NB4 (cell line): ENCODE measurements around the gene NCAM2.

Experiments used
- DNase-seq: peaks from one replicate; pipeline ENCODE4 v3.0.0; 2010; ENCODE audit warnings: low read depth
- H3K4me3 ChIP-seq: one replicate; pipeline ENCODE4 v1.5.1; 2011; ENCODE audit warnings: mild to moderate bottlenecking, low read depth, low read length, moderate library complexity
- MYC ChIP-seq: IDR thresholded peaks from 2 replicates; pipeline ENCODE4 v1.6.1; 2011; ENCODE audit warnings: low read depth, low read length
- POLR2A ChIP-seq: IDR thresholded peaks from 2 replicates; pipeline ENCODE4 v1.6.1; 2011; ENCODE audit warnings: mild to moderate bottlenecking; ENCODE audit not compliant: insufficient read length; ENCODE audit errors: extremely low read depth
- TF ChIP-seq, protein P1 (sequence below): IDR thresholded peaks from one replicate; pipeline ENCODE4 v1.5.1; 2012; ENCODE audit warnings: low read depth, low read length
- TF ChIP-seq, protein P2 (sequence below): IDR thresholded peaks from 2 replicates; pipeline ENCODE4 v1.6.1; 2011; ENCODE audit warnings: low read depth, low read length

Gene NCAM2

DNA sequence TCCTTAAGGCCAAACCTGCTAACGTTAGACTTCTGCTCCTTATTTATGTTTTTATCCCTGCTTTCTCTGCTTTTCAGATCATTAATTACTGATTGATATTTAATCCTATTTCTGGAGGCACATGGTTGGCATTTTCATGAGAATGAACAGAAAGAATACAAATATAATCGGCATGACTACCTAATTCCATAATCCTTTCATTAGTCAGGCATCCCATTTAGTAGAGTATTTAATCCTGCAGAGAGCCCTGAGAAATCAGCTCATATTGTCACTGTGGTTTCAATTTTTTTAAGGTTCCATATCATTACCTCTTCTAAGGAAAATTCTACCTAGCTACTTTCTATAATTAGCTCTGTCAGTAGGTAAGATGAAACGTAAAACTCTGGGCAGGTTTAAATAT lies 238.8 kb downstream of the NCAM2 start:
- DNase-seq: no peak
- TF ChIP-seq POLR2A: no peak
- TF ChIP-seq, protein P1, sequence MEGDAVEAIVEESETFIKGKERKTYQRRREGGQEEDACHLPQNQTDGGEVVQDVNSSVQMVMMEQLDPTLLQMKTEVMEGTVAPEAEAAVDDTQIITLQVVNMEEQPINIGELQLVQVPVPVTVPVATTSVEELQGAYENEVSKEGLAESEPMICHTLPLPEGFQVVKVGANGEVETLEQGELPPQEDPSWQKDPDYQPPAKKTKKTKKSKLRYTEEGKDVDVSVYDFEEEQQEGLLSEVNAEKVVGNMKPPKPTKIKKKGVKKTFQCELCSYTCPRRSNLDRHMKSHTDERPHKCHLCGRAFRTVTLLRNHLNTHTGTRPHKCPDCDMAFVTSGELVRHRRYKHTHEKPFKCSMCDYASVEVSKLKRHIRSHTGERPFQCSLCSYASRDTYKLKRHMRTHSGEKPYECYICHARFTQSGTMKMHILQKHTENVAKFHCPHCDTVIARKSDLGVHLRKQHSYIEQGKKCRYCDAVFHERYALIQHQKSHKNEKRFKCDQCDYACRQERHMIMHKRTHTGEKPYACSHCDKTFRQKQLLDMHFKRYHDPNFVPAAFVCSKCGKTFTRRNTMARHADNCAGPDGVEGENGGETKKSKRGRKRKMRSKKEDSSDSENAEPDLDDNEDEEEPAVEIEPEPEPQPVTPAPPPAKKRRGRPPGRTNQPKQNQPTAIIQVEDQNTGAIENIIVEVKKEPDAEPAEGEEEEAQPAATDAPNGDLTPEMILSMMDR: no peak
- TF ChIP-seq MYC: no peak
- TF ChIP-seq, protein P2, sequence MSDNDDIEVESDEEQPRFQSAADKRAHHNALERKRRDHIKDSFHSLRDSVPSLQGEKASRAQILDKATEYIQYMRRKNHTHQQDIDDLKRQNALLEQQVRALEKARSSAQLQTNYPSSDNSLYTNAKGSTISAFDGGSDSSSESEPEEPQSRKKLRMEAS: no peak
- no peak overlapping the region for H3K4me3 ChIP-seq

DNA sequence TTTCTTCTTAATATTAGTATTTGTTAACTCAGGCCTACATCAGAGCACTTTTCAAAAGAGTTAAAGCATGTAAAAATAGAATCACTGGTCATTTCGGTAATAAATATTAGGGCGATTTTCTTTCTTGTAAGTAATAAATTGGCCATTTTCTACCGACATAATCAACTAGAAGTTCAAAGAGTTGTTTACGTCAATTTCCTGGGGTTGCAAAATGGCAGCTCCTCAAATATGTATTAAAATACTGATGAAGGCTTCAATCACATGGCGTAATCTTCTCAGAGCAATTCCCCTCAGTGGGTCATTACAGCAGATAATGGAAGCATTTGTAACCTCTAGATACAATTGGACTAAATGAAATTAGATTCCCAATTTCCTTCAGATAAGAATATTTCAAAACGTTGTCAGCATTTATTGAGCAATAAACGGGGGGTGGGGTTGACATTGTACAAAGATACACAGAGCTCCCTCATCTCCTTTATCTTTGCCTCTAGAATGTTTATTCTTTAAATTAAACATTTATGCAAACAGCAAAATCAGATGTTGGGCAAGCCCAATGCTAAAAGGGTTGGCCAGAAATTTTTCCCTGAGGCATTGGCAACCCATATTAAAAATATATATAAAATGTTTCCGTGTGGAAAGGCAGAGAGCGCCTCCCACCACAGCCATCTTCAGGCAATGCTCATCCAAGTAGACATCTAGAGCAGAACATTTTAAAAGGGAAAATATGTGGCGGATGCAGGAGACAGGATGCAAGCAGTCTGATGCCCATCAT lies 240.6 kb downstream of the NCAM2 start:
- DNase-seq: no peak
- no peak overlapping the region for H3K4me3 ChIP-seq
- TF ChIP-seq, protein P1: no peak
- no peak for TF ChIP-seq POLR2A
- TF ChIP-seq, protein P2: no peak
- TF ChIP-seq MYC: no peak

DNA sequence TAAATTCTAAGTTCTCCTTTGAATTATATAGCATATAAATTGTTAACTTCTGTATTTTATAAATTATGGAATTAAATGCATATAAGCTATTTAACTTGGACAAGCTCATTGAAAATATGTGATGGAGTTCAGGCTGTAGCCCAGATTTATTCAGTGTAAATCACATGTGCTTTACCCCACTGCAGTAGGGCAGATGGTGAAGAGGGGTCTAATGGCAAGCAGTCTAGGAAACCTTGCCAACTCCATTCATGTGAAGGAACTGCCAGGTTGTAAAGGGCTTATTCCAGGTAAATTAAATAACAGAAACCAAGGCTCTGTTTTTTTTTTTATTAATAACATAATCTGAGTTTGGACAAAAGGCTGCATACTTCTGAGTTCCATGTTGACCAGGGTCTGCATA lies 243.2 kb downstream of the NCAM2 start:
- H3K4me3 ChIP-seq: no peak overlapping the region
- DNase-seq: no peak
- TF ChIP-seq, protein P2: no peak
- no peak for TF ChIP-seq MYC
- no peak for TF ChIP-seq POLR2A
- TF ChIP-seq, protein P1: no peak

DNA sequence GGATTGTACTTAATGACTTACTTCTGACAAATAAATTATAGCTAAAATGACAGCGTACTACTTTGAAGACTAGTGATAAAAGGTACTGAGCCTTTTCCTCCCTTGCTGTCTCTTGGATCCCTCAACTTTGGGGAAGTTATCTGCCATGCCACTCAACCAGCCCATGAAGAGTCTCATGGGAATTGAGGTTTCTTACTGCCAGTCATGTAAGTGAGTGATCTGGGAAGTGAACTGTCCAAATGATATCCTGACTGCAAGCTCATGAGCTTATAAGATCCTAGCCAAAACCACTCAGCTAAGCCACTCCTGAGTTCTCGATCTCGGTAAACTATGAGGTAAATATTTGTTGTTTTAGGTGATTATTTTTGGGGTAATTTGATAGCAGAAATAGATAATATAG lies 247.8 kb downstream of the NCAM2 start:
- TF ChIP-seq, protein P1: no peak
- TF ChIP-seq MYC (no peak), POLR2A (no peak)
- TF ChIP-seq, protein P2: no peak
- DNase-seq: peak; percentile 79
- no peak overlapping the region for H3K4me3 ChIP-seq

DNA sequence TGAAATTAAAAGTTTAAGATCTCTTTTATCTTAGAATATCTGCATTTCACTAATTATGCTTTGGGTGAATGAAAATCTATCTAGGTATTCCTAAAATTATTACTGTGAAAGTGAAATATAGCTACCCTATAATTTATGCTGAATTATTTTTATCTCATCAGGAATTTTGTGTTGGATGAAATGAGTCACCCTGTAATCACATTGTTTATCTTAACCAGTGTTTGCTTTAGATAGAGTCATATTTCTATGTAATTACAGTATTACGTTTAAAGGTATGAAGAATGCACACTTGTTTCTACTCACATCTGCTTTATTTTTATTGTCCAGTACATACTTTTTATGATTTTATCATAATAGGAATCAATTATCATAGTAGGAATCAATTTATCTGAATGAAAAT lies 249.2 kb downstream of the NCAM2 start:
- TF ChIP-seq, protein P1: no peak
- no peak for TF ChIP-seq POLR2A
- TF ChIP-seq, protein P2: no peak
- no peak for TF ChIP-seq MYC
- no peak overlapping the region for H3K4me3 ChIP-seq
- no peak for DNase-seq
